D721Med (cell line): ENCODE data around the gene ADCY5.

ENCODE experiments used
- DNase-seq: peaks from one replicate; pipeline ENCODE4 v3.0.0; 2011; ENCODE audit warnings: low spot score; ENCODE audit not compliant: insufficient read length
- FAIRE-seq: peaks from 2 replicates; lab custom pipeline; 2011; peaks lifted over from hg19 to GRCh38; lab: Jason Lieb, UNC
- TF ChIP-seq, protein P1 (sequence below): IDR thresholded peaks from 2 replicates; pipeline ENCODE4 v1.5.1; 2012; ENCODE audit warnings: mild to moderate bottlenecking, control low read depth; ENCODE audit not compliant: insufficient read depth; ENCODE audit errors: missing control alignments

The ADCY5 gene

GRCh38 chr3:123430266-123430665, 18.6 kb downstream of the ADCY5 start:
- no peak for DNase-seq
- FAIRE-seq, result no peak
- TF ChIP-seq, protein P1, sequence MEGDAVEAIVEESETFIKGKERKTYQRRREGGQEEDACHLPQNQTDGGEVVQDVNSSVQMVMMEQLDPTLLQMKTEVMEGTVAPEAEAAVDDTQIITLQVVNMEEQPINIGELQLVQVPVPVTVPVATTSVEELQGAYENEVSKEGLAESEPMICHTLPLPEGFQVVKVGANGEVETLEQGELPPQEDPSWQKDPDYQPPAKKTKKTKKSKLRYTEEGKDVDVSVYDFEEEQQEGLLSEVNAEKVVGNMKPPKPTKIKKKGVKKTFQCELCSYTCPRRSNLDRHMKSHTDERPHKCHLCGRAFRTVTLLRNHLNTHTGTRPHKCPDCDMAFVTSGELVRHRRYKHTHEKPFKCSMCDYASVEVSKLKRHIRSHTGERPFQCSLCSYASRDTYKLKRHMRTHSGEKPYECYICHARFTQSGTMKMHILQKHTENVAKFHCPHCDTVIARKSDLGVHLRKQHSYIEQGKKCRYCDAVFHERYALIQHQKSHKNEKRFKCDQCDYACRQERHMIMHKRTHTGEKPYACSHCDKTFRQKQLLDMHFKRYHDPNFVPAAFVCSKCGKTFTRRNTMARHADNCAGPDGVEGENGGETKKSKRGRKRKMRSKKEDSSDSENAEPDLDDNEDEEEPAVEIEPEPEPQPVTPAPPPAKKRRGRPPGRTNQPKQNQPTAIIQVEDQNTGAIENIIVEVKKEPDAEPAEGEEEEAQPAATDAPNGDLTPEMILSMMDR, result no peak

DNA sequence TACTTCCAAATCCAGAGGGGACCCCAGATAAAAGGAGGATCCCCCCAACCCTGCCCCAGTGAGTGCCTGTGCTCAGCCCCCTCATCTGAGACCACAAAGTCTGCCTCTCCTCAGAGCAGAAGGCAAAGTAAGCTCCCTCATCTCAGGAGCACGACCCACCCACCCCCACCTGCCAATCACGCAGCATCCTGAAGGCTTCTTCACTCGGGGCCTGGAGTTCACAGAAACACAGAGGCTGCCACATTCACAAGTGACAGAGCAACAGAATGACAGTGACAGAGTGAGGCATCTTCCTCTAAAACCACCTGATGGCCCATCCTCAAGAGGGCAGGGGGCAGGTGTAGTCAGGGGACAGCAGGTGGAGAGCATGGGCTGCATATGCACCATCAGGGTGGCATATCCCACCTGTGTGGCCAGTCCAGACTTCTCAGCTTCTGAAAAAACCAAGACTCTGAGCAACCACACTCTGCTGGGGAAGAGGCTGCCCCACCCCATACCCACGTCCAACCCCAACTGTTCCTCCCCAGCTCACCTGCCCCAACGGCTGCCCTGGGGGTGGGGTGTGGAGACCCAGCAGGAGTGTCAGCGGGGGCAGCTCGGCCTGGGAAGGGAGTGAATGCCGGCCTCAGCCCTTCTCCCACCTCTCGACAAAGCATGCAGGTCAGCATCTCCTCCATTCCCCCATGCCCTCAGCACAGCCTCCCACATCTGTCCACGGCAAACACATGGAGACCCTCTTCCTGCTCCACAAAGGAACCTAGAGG, 19.3 kb downstream of the ADCY5 start:
- no peak for FAIRE-seq
- no peak for DNase-seq
- TF ChIP-seq, protein P1, result no peak

DNA sequence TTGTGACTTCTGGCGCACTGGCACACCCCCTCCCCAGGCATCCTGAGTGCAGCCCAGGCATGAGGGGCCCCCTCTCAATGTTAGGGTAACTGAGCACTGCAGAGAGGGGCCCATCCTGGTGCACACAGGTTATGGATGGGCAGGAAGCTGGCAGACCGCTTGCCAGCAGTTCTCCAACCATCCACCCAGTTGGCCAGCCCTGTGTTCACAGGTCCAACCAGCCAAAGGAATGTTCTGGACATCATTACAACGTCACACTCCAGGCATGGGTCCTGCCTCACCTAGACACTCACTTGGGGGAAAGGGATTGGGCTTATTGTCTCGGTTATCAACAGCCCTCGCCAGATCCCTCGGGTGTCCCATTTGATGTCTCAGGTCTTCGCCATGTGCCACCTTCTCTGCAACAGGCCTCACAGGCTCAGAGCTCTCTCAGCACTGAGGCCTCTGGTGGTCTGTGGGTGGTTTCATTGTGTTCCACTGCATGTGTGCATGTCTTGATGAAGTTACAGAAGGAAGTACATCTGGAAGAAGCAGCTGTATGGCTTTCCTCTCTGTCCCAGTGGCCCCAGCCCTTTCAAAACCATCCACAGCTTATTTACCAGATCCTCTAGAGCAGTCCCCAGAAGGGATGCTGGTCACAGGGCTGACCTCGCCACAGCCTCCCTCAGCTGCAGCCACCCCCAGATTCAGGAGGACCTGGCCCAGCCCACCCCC, 23.7 kb downstream of the ADCY5 start:
- FAIRE-seq (no peak), DNase-seq (no peak)
- TF ChIP-seq, protein P1, result no peak

GRCh38 chr3:123424321-123424998, 24.4 kb downstream of the ADCY5 start:
- FAIRE-seq (no peak), DNase-seq (no peak)
- TF ChIP-seq, protein P1, result no peak

DNA sequence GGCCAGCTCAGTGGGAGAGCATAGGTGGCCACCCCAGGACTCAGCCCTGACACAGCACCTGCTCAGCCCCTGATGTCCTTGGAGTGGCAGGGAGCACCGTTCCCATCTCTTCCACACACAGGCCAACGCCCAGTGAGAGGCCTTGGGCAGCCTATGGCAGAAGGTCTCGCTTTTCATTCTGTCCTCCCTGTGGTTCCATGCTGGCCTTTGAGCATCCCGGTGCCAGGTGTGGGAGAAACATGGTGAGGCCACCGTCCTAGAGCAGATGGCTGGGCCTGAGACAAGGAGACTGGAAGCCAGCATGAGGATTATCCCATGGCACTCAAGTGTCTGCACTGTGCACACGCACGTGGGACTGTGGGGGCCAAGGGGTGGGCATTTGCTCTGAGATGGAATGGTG, 25.1 kb downstream of the ADCY5 start:
- FAIRE-seq (no peak), DNase-seq (no peak)
- TF ChIP-seq, protein P1, result no peak

DNA sequence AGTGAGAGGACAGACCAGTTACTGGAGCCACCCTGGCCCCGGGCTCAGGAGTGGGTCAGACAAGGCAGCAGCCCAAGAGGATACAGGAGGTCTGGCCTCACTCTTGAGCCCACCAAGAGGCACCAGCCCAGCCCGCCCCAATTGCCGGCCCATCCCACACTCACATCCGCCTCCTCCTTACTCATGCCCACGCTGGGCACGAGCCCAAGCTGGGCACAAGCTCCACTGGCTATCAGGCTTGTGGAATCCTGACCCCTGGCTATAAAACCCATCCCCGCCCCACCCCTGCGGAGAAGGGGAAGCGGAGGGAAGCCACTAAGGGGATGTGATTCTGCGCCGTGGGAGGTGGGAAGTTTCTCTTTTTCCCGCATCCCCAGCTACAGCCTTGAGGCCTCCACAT, 25.9 kb downstream of the ADCY5 start:
- DNase-seq, result no peak
- TF ChIP-seq, protein P1, result no peak
- FAIRE-seq, result no peak

DNA sequence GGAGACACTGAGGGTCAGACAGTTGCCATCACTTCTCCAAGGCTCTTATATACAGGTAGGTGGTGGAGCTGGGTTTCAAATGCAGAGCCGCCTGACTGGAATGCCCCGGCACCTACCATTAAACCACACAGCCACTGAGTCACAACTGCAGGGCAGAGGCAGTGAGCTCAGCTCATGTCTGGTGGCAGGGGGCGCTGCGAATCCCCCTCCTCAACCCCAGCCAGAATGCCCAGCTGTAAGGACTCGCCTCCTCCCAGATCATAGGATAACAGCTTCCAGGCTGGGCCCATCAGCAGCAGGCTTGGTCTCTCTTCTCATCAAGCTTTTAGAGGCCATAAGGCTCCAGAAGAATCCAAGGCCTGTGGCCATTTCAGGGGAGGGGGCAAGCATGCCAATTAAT, 26.4 kb downstream of the ADCY5 start:
- no peak for FAIRE-seq
- TF ChIP-seq, protein P1, result no peak
- no peak for DNase-seq
